Muscle layer of duodenum (tissue), 2 donors: ENCODE data around the gene SLC35B1.

Experiments
- H3K27ac ChIP-seq: one replicate; pipeline ENCODE4 v1.7.0; 2013; ENCODE audit warnings: mild to moderate bottlenecking, low read length
- H3K27me3 ChIP-seq: one replicate; pipeline ENCODE4 v1.7.0; 2013; ENCODE audit warnings: low read depth, mild to moderate bottlenecking, control low read depth, low read length
- H3K36me3 ChIP-seq, 2 donors: one replicate each; pipeline ENCODE4 v1.7.0; 2013; ENCODE audit warnings: low read length in 2 of 2, control low read depth in 1 of 2, mild to moderate bottlenecking in 1 of 2; ENCODE audit not compliant: insufficient read depth in 2 of 2, control insufficient read depth in 1 of 2
- H3K4me1 ChIP-seq, 2 donors: one replicate each; pipeline ENCODE4 v1.7.0; 2013; ENCODE audit warnings: low read length in 2 of 2, mild to moderate bottlenecking in 2 of 2, control low read depth in 1 of 2, moderate library complexity in 1 of 2; ENCODE audit not compliant: insufficient read depth in 2 of 2, control insufficient read depth in 1 of 2
- H3K4me3 ChIP-seq, 2 donors: one replicate each; pipeline ENCODE4 v1.7.0; 2013; ENCODE audit warnings: low read length in 2 of 2, low read depth in 1 of 2, mild to moderate bottlenecking in 1 of 2
- H3K9me3 ChIP-seq, 2 donors: one replicate each; pipeline ENCODE4 v1.7.0; 2013; ENCODE audit warnings: low read length in 2 of 2, control low read depth in 1 of 2, mild to moderate bottlenecking in 1 of 2; ENCODE audit not compliant: control insufficient read depth in 1 of 2
- donor health status: healthy.

Gene SLC35B1

GRCh38 chr17:49707608-49708514 is at the start of gene SLC35B1:
TSS of gene SLC35B1 (minus strand) at chr17:49707964. CDS start at chr17:49707833, 131 bp downstream.
- peak within 1 kb of the TSS; percentile 96 to 97 for H3K4me3 ChIP-seq
- H3K27me3 ChIP-seq = no peaks in the 10 kb centered on the region
- H3K9me3 ChIP-seq = no peaks in the 10 kb centered on the region
- H3K4me1 ChIP-seq = peaks cover 9 to 24% of the 10 kb centered on the region in 2 donors
- peak within 1 kb of the TSS; percentile 93 for H3K27ac ChIP-seq
- peaks cover 29 to 50% of the 10 kb centered on the region in 2 donors for H3K36me3 ChIP-seq

- Histone ChIP-seq H3K9me3 (no peaks in the 10 kb centered on the region), H3K27ac (no peak overlapping the region), H3K27me3 (no peaks in the 10 kb centered on the region), H3K4me3 (no peak overlapping the region), H3K4me1 (peaks cover 8 to 33% of the 10 kb centered on the region in 2 donors), H3K36me3 (no peaks in the 10 kb centered on the region)
These were observed 49.5 kb upstream of the SLC35B1 start for GRCh38 chr17:49757151-49757777.

GRCh38 chr17:49756323-49757150 is 48.8 kb upstream of the SLC35B1 start:
- Histone ChIP-seq H3K36me3 (no peaks in the 10 kb centered on the region), H3K4me3 (no peak overlapping the region), H3K27ac (no peak overlapping the region), H3K4me1 (peaks cover under 1 to 32% of the 10 kb centered on the region in 2 donors), H3K9me3 (no peaks in the 10 kb centered on the region), H3K27me3 (no peaks in the 10 kb centered on the region)

- no peak overlapping the region for H3K27ac ChIP-seq
- no peaks in the 10 kb centered on the region for H3K27me3 ChIP-seq
- H3K4me3 ChIP-seq = no peak overlapping the region
- H3K4me1 ChIP-seq = peaks cover 0 to 26% of the 10 kb centered on the region in 2 donors
- no peaks in the 10 kb centered on the region for H3K36me3 ChIP-seq
- no peaks in the 10 kb centered on the region for H3K9me3 ChIP-seq
These were observed 48.0 kb upstream of the SLC35B1 start for GRCh38 chr17:49755663-49756283.

- H3K9me3 ChIP-seq = no peaks in the 10 kb centered on the region
- no peak overlapping the region for H3K27ac ChIP-seq
- no peak overlapping the region for H3K4me3 ChIP-seq
- no peaks in the 10 kb centered on the region for H3K27me3 ChIP-seq
- H3K36me3 ChIP-seq = no peaks in the 10 kb centered on the region
- H3K4me1 ChIP-seq = peaks cover 0 to 26% of the 10 kb centered on the region in 2 donors
These were observed 46.2 kb upstream of the SLC35B1 start for GRCh38 chr17:49753959-49754391.

GRCh38 chr17:49752508-49752907 is 44.7 kb upstream of the SLC35B1 start:
- Histone ChIP-seq H3K36me3 (no peaks in the 10 kb centered on the region), H3K4me3 (no peak overlapping the region), H3K27me3 (no peaks in the 10 kb centered on the region), H3K9me3 (no peaks in the 10 kb centered on the region), H3K4me1 (peaks cover 0 to 32% of the 10 kb centered on the region in 2 donors), H3K27ac (no peak overlapping the region)

- H3K27ac ChIP-seq = no peak overlapping the region
- H3K4me3 ChIP-seq = no peak overlapping the region
- no peaks in the 10 kb centered on the region for H3K36me3 ChIP-seq
- H3K4me1 ChIP-seq = peaks cover 4 to 22% of the 10 kb centered on the region in 2 donors
- H3K9me3 ChIP-seq = no peaks in the 10 kb centered on the region
- H3K27me3 ChIP-seq = no peaks in the 10 kb centered on the region
These were observed 42.0 kb upstream of the SLC35B1 start for GRCh38 chr17:49749730-49750129.

GRCh38 chr17:49748791-49749190 is 41.0 kb upstream of the SLC35B1 start:
- Histone ChIP-seq H3K27me3 (no peaks in the 10 kb centered on the region), H3K9me3 (no peaks in the 10 kb centered on the region), H3K4me3 (no peak overlapping the region), H3K27ac (no peak overlapping the region), H3K36me3 (no peaks in the 10 kb centered on the region), H3K4me1 (peaks cover 4 to 17% of the 10 kb centered on the region in 2 donors)

GRCh38 chr17:49748223-49748622 is 40.5 kb upstream of the SLC35B1 start:
- H3K9me3 ChIP-seq = no peaks in the 10 kb centered on the region
- H3K36me3 ChIP-seq = no peaks in the 10 kb centered on the region
- H3K27me3 ChIP-seq = no peaks in the 10 kb centered on the region
- no peak overlapping the region for H3K27ac ChIP-seq
- no peak overlapping the region for H3K4me3 ChIP-seq
- H3K4me1 ChIP-seq = peaks cover 4 to 17% of the 10 kb centered on the region in 2 donors

GRCh38 chr17:49747632-49748031 is 39.9 kb upstream of the SLC35B1 start:
- Histone ChIP-seq H3K9me3 (no peaks in the 10 kb centered on the region), H3K27ac (peak overlapping the region; percentile 26), H3K4me3 (no peak overlapping the region), H3K36me3 (no peaks in the 10 kb centered on the region), H3K4me1 (peaks cover 10 to 22% of the 10 kb centered on the region in 2 donors), H3K27me3 (no peaks in the 10 kb centered on the region)
